PC-3 (cell line): Measurements from ENCODE around the gene QPCTL. TPM values are rescaled to one million over a fixed set of nuclear protein-coding genes. Genes with fewer than 3 reads are reported as not detected.
A peak's percentile ranks its signal among the peaks of the same experiment; 100 is the strongest.

Source experiments
- ATAC-seq: fragments of 200-7000 bp; cut with Tn5 transposase; 2 replicates; pipeline ENCODE4 v1.9.1; 2020; ENCODE audit warnings: mild to moderate bottlenecking, moderate library complexity
- BruUV-seq: library from RNA; stranded (reverse); fragments of 400-500 nt; replicated peaks from 2 replicates; lab custom pipeline; 2021; lab: Mats Ljungman, UMichigan
- CTCF ChIA-PET: fragments of 300-600 bp; sonication (Branson Sonifier 250); formaldehyde crosslinking; loops from one replicate; lab custom pipeline; 2022; ENCODE audit warnings: antibody characterized with exemption; lab: Charles Lee
- POLR2A ChIA-PET: fragments of 300-600 bp; sonication (Branson Sonifier 250); formaldehyde crosslinking; loops from one replicate; lab custom pipeline; 2022; ENCODE audit warnings: antibody characterized with exemption; ENCODE audit not compliant: unreplicated experiment; lab: Charles Lee
- DNase-seq: peaks from one replicate; pipeline ENCODE4 v3.0.0-alpha.2; 2015
- H2AFZ ChIP-seq: fragments of 300-600 bp; sonication (generic); 2 replicates; pipeline ENCODE4 v1.6.0; 2016; ENCODE audit warnings: antibody characterized with exemption, low read length
- H3F3A ChIP-seq: fragments of 300-600 bp; sonication (generic); one replicate; pipeline ENCODE4 v1.6.0; 2017; ENCODE audit warnings: antibody characterized with exemption, low read length, control low read depth, mild to moderate bottlenecking; ENCODE audit not compliant: unreplicated experiment
- H3K27ac ChIP-seq: fragments of 300-600 bp; sonication (generic); 2 replicates; pipeline ENCODE4 v1.5.1; 2016; ENCODE audit warnings: mild to moderate bottlenecking, low read length
- H3K27me3 ChIP-seq: fragments of 300-600 bp; sonication (generic); 2 replicates; pipeline ENCODE4 v1.6.1; 2016; ENCODE audit warnings: low read length, mixed read lengths
- H3K36me3 ChIP-seq: fragments of 300-600 bp; sonication (generic); 2 replicates; pipeline ENCODE4 v1.6.1; 2016; ENCODE audit warnings: low read depth, mixed run types, low read length, mixed read lengths
- H3K4me1 ChIP-seq: fragments of 300-600 bp; sonication (generic); 2 replicates; pipeline ENCODE4 v1.5.1; 2016; ENCODE audit warnings: low read length; ENCODE audit not compliant: insufficient read depth
- H3K4me2 ChIP-seq: fragments of 300-600 bp; sonication (generic); 2 replicates; pipeline ENCODE4 v1.6.0; 2016; ENCODE audit warnings: low read length
- H3K4me3 ChIP-seq: fragments of 300-600 bp; sonication (generic); 2 replicates; pipeline ENCODE4 v1.5.1; 2016; ENCODE audit warnings: mild to moderate bottlenecking, low read length, mixed read lengths
- H3K79me2 ChIP-seq: fragments of 300-600 bp; sonication (generic); 2 replicates; pipeline ENCODE4 v1.6.1; 2017; ENCODE audit warnings: low read length, mixed read lengths
- H3K9ac ChIP-seq: fragments of 300-600 bp; sonication (generic); 2 replicates; pipeline ENCODE4 v1.6.0; 2016; ENCODE audit warnings: mild to moderate bottlenecking, low read length
- H3K9me2 ChIP-seq: fragments of 300-600 bp; sonication (generic); replicated peaks from 2 replicates; pipeline ENCODE4 v1.6.1; 2016; ENCODE audit warnings: mixed run types, low read length, mixed read lengths
- H3K9me3 ChIP-seq: fragments of 300-600 bp; sonication (generic); 2 replicates; pipeline ENCODE4 v1.6.1; 2016; ENCODE audit warnings: low read length, mixed read lengths
- H4K20me1 ChIP-seq: fragments of 300-600 bp; sonication (generic); 2 replicates; pipeline ENCODE4 v1.6.1; 2016; ENCODE audit warnings: low read length, mixed read lengths
- CTCF ChIP-seq: fragments of 300-600 bp; sonication (generic); conservative IDR thresholded peaks from 2 replicates; pipeline ENCODE4 v1.5.1; 2017; ENCODE audit warnings: antibody characterized with exemption, low read depth, mild to moderate bottlenecking, low read length
- EZH2 ChIP-seq: fragments of 300-600 bp; sonication (generic); IDR thresholded peaks from one replicate; pipeline ENCODE4 v1.6.1; 2017; ENCODE audit warnings: antibody characterized with exemption, mild to moderate bottlenecking, low read length; ENCODE audit not compliant: unreplicated experiment
- EZH2phosphoT487 ChIP-seq: fragments of 300-600 bp; sonication (generic); IDR thresholded peaks from 2 replicates; pipeline ENCODE4 v1.6.1; 2018; ENCODE audit warnings: mild to moderate bottlenecking, antibody characterized with exemption, low read length, borderline replicate concordance
- intact Hi-C: fragments of 100-400 bp; cut with micrococcal nuclease; formaldehyde crosslinking; loops from 2 replicates; pipeline ENCODE4 v1.9.0; 2023
- total RNA-seq: library from RNA; depleted of rRNA; stranded (reverse); fragments of >200 nt; gene quantifications from 2 replicates; pipeline ENCODE4 v1.2.3, GENCODE V29; 2014

QPCTL gene
- total RNA-seq, 1 experiment from 2014 or later: 9.8 TPM

DNA sequence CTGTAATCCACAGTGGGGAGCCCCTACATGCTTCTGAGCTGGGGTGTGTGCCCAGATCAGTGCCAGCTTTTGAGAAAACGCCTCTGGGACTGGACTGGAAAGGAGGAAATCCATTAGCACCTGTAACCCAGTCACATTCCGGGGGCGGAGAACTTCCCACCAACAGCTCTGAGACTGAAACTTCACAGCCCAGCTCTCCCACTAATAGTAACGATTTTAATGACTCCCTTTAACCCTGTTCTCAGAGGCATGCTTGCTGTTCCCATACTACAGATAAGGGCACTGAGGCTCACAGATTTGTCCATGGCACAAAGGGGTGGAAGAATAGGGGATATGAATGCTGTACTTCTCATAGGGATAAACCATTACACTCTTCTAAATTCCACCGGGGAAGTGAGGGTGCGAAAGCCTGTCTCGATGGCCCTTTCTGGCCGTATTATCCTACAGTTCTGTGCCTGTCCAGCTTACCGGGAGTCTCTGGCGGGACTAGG lies 37.4 kb downstream of the QPCTL start:
- H3K4me3 ChIP-seq: peak overlapping the region; percentile 86
- peaks cover 59% of the 10 kb centered on the region for H3K79me2 ChIP-seq
- POLR2A ChIA-PET: no interaction called here
- H4K20me1 ChIP-seq: no peaks in the 10 kb centered on the region
- BruUV-seq: TSS peak; percentile 43
- intact Hi-C loops: no loop called here
- no peaks in the 10 kb centered on the region for H3K27me3 ChIP-seq
- H3K9me2 ChIP-seq: no peaks in the 10 kb centered on the region
- TF ChIP-seq EZH2phosphoT487 (no peak), EZH2 (no peak), CTCF (no peak)
- CTCF ChIA-PET: no interaction called here
- peak overlapping the region; percentile 87 for H3K9ac ChIP-seq
- no peaks in the 10 kb centered on the region for H3K9me3 ChIP-seq
- H3F3A ChIP-seq: no peaks in the 10 kb centered on the region
- ATAC-seq: peak; percentile 7; the same call in 1 of the 2 replicates
- peak overlapping the region; percentile 83 for H3K4me2 ChIP-seq
- DNase-seq: no peak
- H2AFZ ChIP-seq: peak overlapping the region; percentile 41; the same call in 1 of the 2 replicates
- H3K4me1 ChIP-seq: no peaks in the 10 kb centered on the region
- H3K36me3 ChIP-seq: no peaks in the 10 kb centered on the region
- H3K27ac ChIP-seq: no peak overlapping the region

DNA sequence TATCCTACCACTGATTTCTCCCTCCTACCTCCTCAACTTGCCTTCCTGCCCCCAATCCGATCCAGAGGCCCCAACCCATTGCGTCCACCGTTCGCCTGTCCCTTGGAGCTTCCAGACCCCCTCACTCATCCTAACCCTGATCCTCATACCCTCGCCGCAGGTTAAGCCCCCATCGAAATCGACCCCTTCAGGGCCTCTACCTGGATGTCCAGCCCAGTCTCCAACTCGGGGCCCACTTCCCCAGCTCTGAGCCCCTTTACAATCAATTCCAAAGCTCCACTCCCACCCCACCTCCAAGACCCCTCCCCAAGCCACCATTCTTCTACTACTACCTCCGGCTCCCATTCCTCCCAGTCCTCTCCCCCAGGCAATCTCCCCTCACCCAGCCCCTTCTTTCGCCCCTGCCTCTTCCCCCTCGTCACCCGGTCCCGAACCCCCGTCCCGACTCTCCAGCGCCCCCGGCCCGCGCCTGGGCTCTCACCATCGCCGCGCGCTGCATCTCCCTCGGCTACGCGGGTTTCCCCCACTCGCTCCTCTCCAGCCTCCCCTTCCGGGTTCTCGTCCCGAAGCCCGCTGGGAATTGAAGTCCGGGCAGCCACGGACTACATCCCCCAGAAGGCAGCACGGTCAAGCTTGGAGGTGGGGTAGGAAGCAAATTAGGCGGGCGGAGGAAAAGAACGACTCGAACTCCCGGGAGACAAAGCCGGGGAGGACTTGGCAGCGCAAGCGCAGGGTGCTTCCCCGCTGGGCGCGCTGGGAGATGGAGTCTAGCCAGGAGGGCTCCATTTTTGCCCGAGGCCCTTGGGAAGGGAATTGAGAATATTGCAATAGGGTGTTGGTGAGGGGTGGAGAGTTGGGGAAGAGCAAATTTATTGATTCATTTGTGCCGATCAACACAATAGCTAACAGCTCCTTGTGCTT lies 38.2 kb downstream of the QPCTL start, which contains the start of gene FBXO46:
FBXO46 (minus strand) TSS at position 529 of the 921 bp plus-strand sequence. CDS start 17,401 bp downstream, outside the sequence.
- Histone ChIP-seq H3K9me3 (no peaks in the 10 kb centered on the region), H4K20me1 (no peaks in the 10 kb centered on the region), H3K4me2 (peak within 1 kb of the TSS; percentile 83), H3K79me2 (peaks cover 51% of the 10 kb centered on the region), H3K4me1 (no peaks in the 10 kb centered on the region), H2AFZ (peak within 1 kb of the TSS; percentile 65), H3K4me3 (peak within 1 kb of the TSS; percentile 86), H3K27me3 (no peaks in the 10 kb centered on the region), H3K27ac (no peak within 1 kb of the TSS), H3K36me3 (no peaks in the 10 kb centered on the region), H3K9me2 (no peaks in the 10 kb centered on the region), H3K9ac (peak within 1 kb of the TSS; percentile 87), H3F3A (no peaks in the 10 kb centered on the region)
- ChIA-PET CTCF (interaction anchor here (0.6 kb wide), 2 partner anchors 14 to 86 kb away, joined by 5 to 9 read pairs; no protein-coding TSS in a partner anchor), POLR2A (interaction anchor here (0.6 to 0.9 kb wide), 3 partner anchors 39 to 1619 kb away, joined by 4 to 22 read pairs (median 10); partner anchors contain the start of gene SIX5)
- ATAC-seq (peak; percentile 99), DNase-seq (peak; percentile 95)
- BruUV-seq: no TSS peak
- TF ChIP-seq EZH2: no peak
- 0 out of 2 replicates have a peak, but pooled peaks have one; percentile 19 for TF ChIP-seq CTCF
- intact Hi-C loops: no loop called here
